Stimulated activated CD8-positive, alpha-beta memory T cell treated with anti-CD3 and anti-CD28 coated beads, Interleukin-7, amount 100 ng/mL, for 48 hours (primary cell): ENCODE measurements around the gene SPAG16.
"Not testable (repeated sequence)": the region's sequence is repeated elsewhere in the genome, so short reads cannot be mapped to it uniquely, and the experiment has no call there.

Experiments used
- DNase-seq, 2 donors: peaks; one replicate each; pipeline ENCODE4 v3.0.0-alpha.2; 2020; ENCODE audit warnings: low read depth in 1 of 2; ENCODE audit errors: extremely low read depth in 1 of 2

The SPAG16 gene

GRCh38 chr2:213266421-213266820, 17.8 kb upstream of the SPAG16 start:
- DNase-seq = no peak

GRCh38 chr2:213271947-213272346, 12.3 kb upstream of the SPAG16 start:
- DNase-seq = no peak

- no peak for DNase-seq
Measured at GRCh38 chr2:213274143-213274542, 10.1 kb upstream of the SPAG16 start.

- no peak for DNase-seq
Measured at GRCh38 chr2:213275265-213275664, 9.0 kb upstream of the SPAG16 start.

GRCh38 chr2:213277134-213277533, 7.1 kb upstream of the SPAG16 start:
- DNase-seq = not testable (repeated sequence)

- no peak for DNase-seq
Measured at GRCh38 chr2:213279116-213279620, 5.1 kb upstream of the SPAG16 start.

- no peak for DNase-seq
Measured at GRCh38 chr2:213279971-213280370, 4.3 kb upstream of the SPAG16 start.

GRCh38 chr2:213281156-213281555, 3.1 kb upstream of the SPAG16 start:
- no peak for DNase-seq

GRCh38 chr2:213285404-213285803, 1.1 kb downstream of the SPAG16 start:
- DNase-seq = no peak

- DNase-seq = no peak
Measured at GRCh38 chr2:213286161-213286560, 1.9 kb downstream of the SPAG16 start.

GRCh38 chr2:213288913-213289700, 4.8 kb downstream of the SPAG16 start:
- DNase-seq = no peak

- no peak for DNase-seq
Measured at GRCh38 chr2:213290501-213290900, 6.2 kb downstream of the SPAG16 start.

- no peak for DNase-seq
Measured at GRCh38 chr2:213296270-213296669, 12.0 kb downstream of the SPAG16 start.

GRCh38 chr2:213306316-213306942, 22.2 kb downstream of the SPAG16 start:
- DNase-seq = no peak

- DNase-seq = no peak
Measured at GRCh38 chr2:213315168-213315876, 31.1 kb downstream of the SPAG16 start.

GRCh38 chr2:213316001-213316735, 31.9 kb downstream of the SPAG16 start:
- DNase-seq = no peak

GRCh38 chr2:213317929-213318328, 33.7 kb downstream of the SPAG16 start:
- DNase-seq = no peak

GRCh38 chr2:213320604-213321003, 36.3 kb downstream of the SPAG16 start:
- DNase-seq = no peak

- DNase-seq = no peak
Measured at GRCh38 chr2:213336253-213336770, 52.0 kb downstream of the SPAG16 start.

GRCh38 chr2:213353419-213353818, 69.2 kb downstream of the SPAG16 start:
- DNase-seq = no peak

- no peak for DNase-seq
Measured at GRCh38 chr2:213376644-213377043, 92.4 kb downstream of the SPAG16 start.
